Measurements from ENCODE around the gene FALEC. TPM values are rescaled to one million over a fixed set of nuclear protein-coding genes. Genes with fewer than 3 reads are reported as not detected.

Gene FALEC
- total and polyA plus RNA-seq, 9 of the 15 experiments (the other 6 are each of a cell fraction or from before 2014, with no cell fraction given), result 0.15 to 1.8 (median 0.53) TPM; not detected in 5

DNA sequence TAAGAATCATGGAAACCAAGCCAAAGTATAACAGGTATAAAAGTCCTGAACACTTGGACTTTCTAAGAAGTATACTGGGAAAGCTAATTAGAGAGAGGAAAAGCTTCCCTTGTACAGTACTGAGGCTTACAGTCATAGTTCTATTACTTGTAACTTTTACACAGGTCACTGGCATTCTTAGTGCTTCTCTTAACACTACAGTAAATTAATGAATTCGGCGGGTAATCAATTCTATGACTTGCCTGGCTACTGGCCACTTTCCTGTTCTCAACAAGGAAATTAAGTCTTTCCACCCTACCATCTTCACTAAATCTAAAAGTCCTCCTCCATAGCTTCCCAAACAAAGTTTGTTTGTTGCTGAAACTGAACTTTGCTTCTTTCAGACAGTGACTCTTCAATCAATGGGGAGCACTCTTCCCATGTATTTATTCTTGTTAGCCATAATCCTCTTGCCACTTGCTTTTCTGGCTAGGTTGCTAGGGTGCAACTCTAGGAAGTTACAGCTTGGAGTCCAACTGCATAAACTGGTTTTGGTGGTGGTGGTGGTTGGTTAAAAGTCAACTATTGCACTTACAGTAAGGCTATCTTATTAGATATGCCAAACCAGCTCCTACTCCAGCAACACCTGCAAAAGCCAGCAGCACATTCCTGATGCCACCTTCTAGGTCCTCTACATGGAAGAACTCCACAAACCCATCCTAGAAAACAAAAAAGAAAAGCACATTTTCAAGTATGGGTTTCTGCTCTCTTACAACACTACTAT is 61.4 kb downstream of the FALEC start:
- FAIRE-seq, result no peak
- TF ChIP-seq FOXJ2 (tag; IDR thresholded peaks at IDR 0.05) (no peak), GATA2 (CRISPR knock-in tag; IDR thresholded peaks at IDR 0.05) (no peak), YBX1 (IDR thresholded peaks at IDR 0.05) (no peak), RBM22 (IDR thresholded peaks at IDR 0.05; ENCODE audit: low read depth, low read length, poor library complexity, severe bottlenecking) (peak; percentile 74), LEF1 (IDR thresholded peaks at IDR 0.05) (no peak), SUPT5H (IDR thresholded peaks at IDR 0.05) (peak; percentile 23; the same call in 1 of the 2 replicates), POLR2B (IDR thresholded peaks at IDR 0.05; ENCODE audit: low read depth, partially characterized antibody) (peak; percentile 7), POLR2A (conservative IDR thresholded peaks at IDR 0.05) (peak; percentile 54; the same call in 1 of the 2 replicates), ZNF324 (CRISPR knock-in tag; IDR thresholded peaks at IDR 0.05) (no peak), ZNF699 (CRISPR knock-in tag; IDR thresholded peaks at IDR 0.05; ENCODE audit: insufficient replicate concordance) (no peak), ZNF695 (CRISPR knock-in tag; IDR thresholded peaks at IDR 0.05) (no peak), TAL1 (IDR thresholded peaks at IDR 0.05) (no peak), ZSCAN32 (CRISPR knock-in tag; IDR thresholded peaks at IDR 0.05) (no peak), ZFPM2 (CRISPR knock-in tag; IDR thresholded peaks at IDR 0.05) (no peak), RBM17 (IDR thresholded peaks at IDR 0.05; ENCODE audit: borderline replicate concordance, low read depth, low read length) (no peak), POLR2G (IDR thresholded peaks at IDR 0.05; ENCODE audit: low read depth, low read length) (peak; percentile 71), PCBP2 (IDR thresholded peaks at IDR 0.05; ENCODE audit: low read depth, low read length, poor library complexity, severe bottlenecking) (no peak)
- TF ChIP-seq, protein P1, sequence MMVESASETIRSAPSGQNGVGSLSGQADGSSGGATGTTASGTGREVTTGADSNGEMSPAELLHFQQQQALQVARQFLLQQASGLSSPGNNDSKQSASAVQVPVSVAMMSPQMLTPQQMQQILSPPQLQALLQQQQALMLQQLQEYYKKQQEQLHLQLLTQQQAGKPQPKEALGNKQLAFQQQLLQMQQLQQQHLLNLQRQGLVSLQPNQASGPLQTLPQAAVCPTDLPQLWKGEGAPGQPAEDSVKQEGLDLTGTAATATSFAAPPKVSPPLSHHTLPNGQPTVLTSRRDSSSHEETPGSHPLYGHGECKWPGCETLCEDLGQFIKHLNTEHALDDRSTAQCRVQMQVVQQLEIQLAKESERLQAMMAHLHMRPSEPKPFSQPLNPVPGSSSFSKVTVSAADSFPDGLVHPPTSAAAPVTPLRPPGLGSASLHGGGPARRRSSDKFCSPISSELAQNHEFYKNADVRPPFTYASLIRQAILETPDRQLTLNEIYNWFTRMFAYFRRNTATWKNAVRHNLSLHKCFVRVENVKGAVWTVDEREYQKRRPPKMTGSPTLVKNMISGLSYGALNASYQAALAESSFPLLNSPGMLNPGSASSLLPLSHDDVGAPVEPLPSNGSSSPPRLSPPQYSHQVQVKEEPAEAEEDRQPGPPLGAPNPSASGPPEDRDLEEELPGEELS (CRISPR knock-in tag; IDR thresholded peaks at IDR 0.05; ENCODE audit: borderline replicate concordance), result no peak
- TF ChIP-seq, protein P2, sequence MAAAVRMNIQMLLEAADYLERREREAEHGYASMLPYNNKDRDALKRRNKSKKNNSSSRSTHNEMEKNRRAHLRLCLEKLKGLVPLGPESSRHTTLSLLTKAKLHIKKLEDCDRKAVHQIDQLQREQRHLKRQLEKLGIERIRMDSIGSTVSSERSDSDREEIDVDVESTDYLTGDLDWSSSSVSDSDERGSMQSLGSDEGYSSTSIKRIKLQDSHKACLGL (CRISPR knock-in tag; IDR thresholded peaks at IDR 0.05; ENCODE audit: borderline replicate concordance, poor library complexity, severe bottlenecking), result no peak
- TF ChIP-seq, protein P3, sequence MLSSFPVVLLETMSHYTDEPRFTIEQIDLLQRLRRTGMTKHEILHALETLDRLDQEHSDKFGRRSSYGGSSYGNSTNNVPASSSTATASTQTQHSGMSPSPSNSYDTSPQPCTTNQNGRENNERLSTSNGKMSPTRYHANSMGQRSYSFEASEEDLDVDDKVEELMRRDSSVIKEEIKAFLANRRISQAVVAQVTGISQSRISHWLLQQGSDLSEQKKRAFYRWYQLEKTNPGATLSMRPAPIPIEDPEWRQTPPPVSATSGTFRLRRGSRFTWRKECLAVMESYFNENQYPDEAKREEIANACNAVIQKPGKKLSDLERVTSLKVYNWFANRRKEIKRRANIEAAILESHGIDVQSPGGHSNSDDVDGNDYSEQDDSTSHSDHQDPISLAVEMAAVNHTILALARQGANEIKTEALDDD (IDR thresholded peaks at IDR 0.05), result peak; percentile 77

More for the DNA sequence above, 61.4 kb downstream of the FALEC start:
- Histone ChIP-seq H3K27me3 (ENCODE audit: control insufficient read depth in 2 of 2, insufficient read depth in 2 of 2, low read length in 2 of 2) (no peaks in the 10 kb centered on the region), H4K20me1 (replicated peaks; ENCODE audit: control insufficient read depth, insufficient read depth, low read length) (peaks cover 51% of the 10 kb centered on the region), H3K27ac (ENCODE audit: extremely low read depth, low read depth, low read length) (peak overlapping the region; percentile 29), H3K9me3 (replicated peaks; ENCODE audit: control insufficient read depth, insufficient read depth, low read depth, low read length) (no peaks in the 10 kb centered on the region), H3K9me1 (ENCODE audit: control insufficient read depth, insufficient read depth, low read length) (no peaks in the 10 kb centered on the region), H3K9ac (ENCODE audit: insufficient read depth in 1 of 2, low read depth in 2 of 2, low read length in 2 of 2) (peak overlapping the region; percentile 88 to 97), H3K79me2 (ENCODE audit: control insufficient read depth, insufficient read depth, low read length) (peaks cover 74% of the 10 kb centered on the region), H3K36me3 (ENCODE audit: control insufficient read depth, insufficient read depth, low read length) (peaks cover 65% of the 10 kb centered on the region), H3K4me2 (ENCODE audit: insufficient read depth, low read length) (peak overlapping the region; percentile 97), H3K4me3 (peak overlapping the region; percentile 98), H2AFZ (ENCODE audit: low read depth, low read length) (no peak overlapping the region), H3K4me1 (replicated peaks in 1 of 2; ENCODE audit: control insufficient read depth in 2 of 2, insufficient read depth in 2 of 2, low read length in 2 of 2) (peaks cover 10 to 19% of the 10 kb centered on the region in 2 experiments; a peak in 4 of 5 replicates)
- in situ Hi-C loops (cut with MboI), result no loop called here
- POLR2A ChIA-PET, result interaction anchor here (0.6 to 11.0 kb wide), 18 partner anchors 9 to 1110 kb away, joined by 3 to 148 read pairs (median 3); partner anchors contain the start of genes CTSK and ENSA
- CTCF ChIA-PET (ENCODE audit: low intra/inter-chr PET ratio), result interaction anchor here (1.1 kb wide), 1 partner anchor 43 kb away, joined by 4 read pairs; no protein-coding TSS in a partner anchor
- WGBS (ENCODE audit: insufficient coverage, low coverage, missing lambda C conversion rate), result 3% methylated on average over 2 of the region's 2 CpGs
- intact Hi-C loops (cut with micrococcal nuclease), result loop anchor here (5.0 kb wide), 1 partner anchor 235 kb away; no protein-coding TSS in a partner anchor
- ATAC-seq (no peak), DNase-seq (ENCODE audit: extremely low read depth in 1 of 4, low spot score in 3 of 4) (peak in 1 of 4 experiments; percentile 4)
- BruUV-seq (replicated peaks), result no TSS peak

Measured in K562 (cell line).